ENCODE data around the gene GREM1. TPM values are rescaled to one million over a fixed set of nuclear protein-coding genes. Genes with fewer than 3 reads are reported as not detected.

The GREM1 gene
- total RNA-seq, 1 experiment from 2014 or later: 0.66 TPM

- ChIA-PET CTCF (no interaction called here), RAD21 (ENCODE audit: low non-redundant PET in 1 of 2, low total read pairs in 2 of 2, uncharacterized antibody in 2 of 2, unreplicated experiment in 2 of 2) (no interaction called here), POLR2A (no interaction called here)
- H3K9ac ChIP-seq (ENCODE audit: low read length): 0 out of 2 replicates have a peak overlapping the region, but pooled peaks have one; percentile 1
- intact Hi-C loops (cut with micrococcal nuclease): no loop called here
- H3K9me2 ChIP-seq (ENCODE audit: insufficient read depth): no peaks in the 10 kb centered on the region
- H2AFZ ChIP-seq (ENCODE audit: low read depth, low read length, poor library complexity, severe bottlenecking): peak overlapping the region; percentile 70
- no peaks in the 10 kb centered on the region for H3K27me3 ChIP-seq (ENCODE audit: insufficient read depth, low read length)
- no peaks in the 10 kb centered on the region for H3K9me3 ChIP-seq (ENCODE audit: control insufficient read depth in 1 of 2, insufficient read depth in 1 of 2, low read depth in 1 of 2, low read length in 2 of 2)
- TF ChIP-seq CEBPB (IDR thresholded peaks at IDR 0.05; ENCODE audit: low read depth) (no peak), POLR2A (IDR thresholded peaks at IDR 0.05; ENCODE audit: borderline replicate concordance, extremely low read depth, insufficient read depth, insufficient read length) (no peak), REST (IDR thresholded peaks at IDR 0.05; ENCODE audit: low read depth) (no peak), TCF7L2 (IDR thresholded peaks at IDR 0.05; ENCODE audit: borderline replicate concordance, extremely low read depth, insufficient read depth, insufficient read length) (no peak), EZH2 (IDR thresholded peaks at IDR 0.05) (no peak), SRF (IDR thresholded peaks at IDR 0.05; ENCODE audit: low read depth) (no peak), ZFX (IDR thresholded peaks at IDR 0.05) (no peak), MAX (IDR thresholded peaks at IDR 0.05) (no peak), CTCF (IDR thresholded peaks at IDR 0.05 in 2 of 3, conservative IDR thresholded peaks at IDR 0.05 in 1 of 3; ENCODE audit: borderline replicate concordance in 1 of 3, insufficient read depth in 1 of 3, low read depth in 2 of 3, low read length in 2 of 3) (no peak), YY1 (IDR thresholded peaks at IDR 0.05; ENCODE audit: extremely low read depth, insufficient replicate concordance, low read depth, low read length) (no peak), ELF1 (IDR thresholded peaks at IDR 0.05; ENCODE audit: borderline replicate concordance, low read depth) (no peak), JUND (IDR thresholded peaks at IDR 0.05) (no peak)
- peaks cover 12 to 18% of the 10 kb centered on the region in 2 experiments; a peak in 3 of 4 replicates for H3K4me1 ChIP-seq (ENCODE audit: control insufficient read depth in 1 of 2, insufficient read depth in 2 of 2, low read length in 2 of 2)
- no peak overlapping the region for H3K4me3 ChIP-seq (replicated peaks in 1 of 2; ENCODE audit: low read depth in 1 of 2, low read length in 2 of 2)
- no peaks in the 10 kb centered on the region for H3K79me2 ChIP-seq (ENCODE audit: insufficient read depth, low read length)
- BruUV-seq (replicated peaks): no TSS peak
- H3K4me2 ChIP-seq (ENCODE audit: low read length): peak overlapping the region; percentile 63
- H4K20me1 ChIP-seq (ENCODE audit: insufficient read depth): no peaks in the 10 kb centered on the region
- ATAC-seq: no peak
- no peak overlapping the region for H3K27ac ChIP-seq (ENCODE audit: low read depth, low read length)
- H3K36me3 ChIP-seq (ENCODE audit: control insufficient read depth in 1 of 2, insufficient read depth in 2 of 2, low read length in 2 of 2): no peaks in the 10 kb centered on the region
- DNase-seq (ENCODE audit: low read depth, low spot score): no peak
These were observed 12.0 kb downstream of the GREM1 start for GRCh38 chr15:32729700-32730395.

Measured in HCT116 (cell line).